K562 (cell line): Measurements from ENCODE around the gene MAPKAPK2. TPM values are rescaled to one million over a fixed set of nuclear protein-coding genes. Genes with fewer than 3 reads are reported as not detected.

ENCODE experiments used
- ATAC-seq: fragments of 200-7000 bp; cut with Tn5 transposase; 3 replicates; pipeline ENCODE4 v1.9.1; 2020; ENCODE audit warnings: moderate library complexity
- BruUV-seq: library from RNA; stranded (reverse); fragments of 400-500 nt; replicated peaks from 2 replicates; lab custom pipeline; 2021; lab: Mats Ljungman, UMichigan
- CTCF ChIA-PET: fragments of 300-600 bp; formaldehyde crosslinking; extraction: SDS; loops from one replicate; lab custom pipeline; 2021; ENCODE audit warnings: low intra/inter-chr PET ratio; lab: Yijun Ruan, JAX
- POLR2A ChIA-PET: fragments of 300-600, 350-650 bp; sonication (Branson Sonifier 250); formaldehyde crosslinking; extraction: SDS; loops from one replicate; lab custom pipeline; 2021; ENCODE audit warnings: antibody characterized with exemption, inconsistent platforms; lab: Yijun Ruan, JAX
- DNase-seq, 4 experiments: peaks; one replicate each; pipeline versions ENCODE4 v3.0.0 to v3.0.0-alpha.2; 2011 to 2018; ENCODE audit warnings: low spot score in 3 of 4, mixed read lengths in 3 of 4; ENCODE audit errors: extremely low read depth in 1 of 4
- FAIRE-seq: peaks from 2 replicates; lab custom pipeline; 2011; peaks lifted over from hg19 to GRCh38; lab: Jason Lieb, UNC
- H2AFZ ChIP-seq: 2 replicates; pipeline ENCODE4 v1.6.0; 2011; ENCODE audit warnings: low read depth, low read length, control low read depth, inconsistent platforms
- H3K27ac ChIP-seq: fragments of 200-600 bp; 3 replicates; pipeline ENCODE4 v1.8.0; 2011; ENCODE audit warnings: low read depth, mild to moderate bottlenecking, control low read depth, inconsistent platforms, low read length, moderate library complexity, mixed read lengths; ENCODE audit errors: extremely low read depth
- H3K27me3 ChIP-seq, 2 experiments: fragments of 300-600 bp in 1 of 2; 2 replicates in 1 of 2; 3 replicates in 1 of 2; pipeline versions ENCODE4 v1.6.0 to v1.8.0; 2011; ENCODE audit warnings: inconsistent platforms in 2 of 2, low read length in 2 of 2, mild to moderate bottlenecking in 1 of 2, mixed read lengths in 1 of 2, moderate library complexity in 1 of 2; ENCODE audit not compliant: control insufficient read depth in 2 of 2, insufficient read depth in 2 of 2
- H3K36me3 ChIP-seq: fragments of 300-600 bp; 3 replicates; pipeline ENCODE4 v1.8.0; 2011; ENCODE audit warnings: mild to moderate bottlenecking, low read length, inconsistent platforms; ENCODE audit not compliant: control insufficient read depth, insufficient read depth
- H3K4me1 ChIP-seq, 2 experiments: fragments of 200-600 bp in 1 of 2; replicated peaks in 1 of 2; 2 replicates in 1 of 2; 3 replicates in 1 of 2; pipeline versions ENCODE4 v1.5.1 to v1.8.0; 2011; ENCODE audit warnings: inconsistent platforms in 2 of 2, low read length in 2 of 2, mild to moderate bottlenecking in 1 of 2, mixed read lengths in 1 of 2, moderate library complexity in 1 of 2; ENCODE audit not compliant: control insufficient read depth in 2 of 2, insufficient read depth in 2 of 2
- H3K4me2 ChIP-seq: 2 replicates; pipeline ENCODE4 v1.6.1; 2011; ENCODE audit warnings: low read length, control low read depth, inconsistent platforms, mixed read lengths; ENCODE audit not compliant: insufficient read depth
- H3K4me3 ChIP-seq: fragments of 200-600 bp; sonication (generic), shearing (Covaris generic); 2 replicates; pipeline ENCODE4 v1.5.1; 2016; ENCODE audit warnings: control low read depth, inconsistent platforms
- H3K79me2 ChIP-seq: fragments of 200-600 bp; 3 replicates; pipeline ENCODE4 v1.8.0; 2011; ENCODE audit warnings: low read length, inconsistent platforms; ENCODE audit not compliant: control insufficient read depth, insufficient read depth
- H3K9ac ChIP-seq, 2 experiments: 2 replicates each; pipeline versions ENCODE4 v1.6.0 to v1.6.1; 2011; ENCODE audit warnings: low read depth in 2 of 2, low read length in 2 of 2, control low read depth in 1 of 2, inconsistent platforms in 1 of 2, mild to moderate bottlenecking in 1 of 2, mixed read lengths in 1 of 2; ENCODE audit not compliant: insufficient read depth in 1 of 2
- H3K9me1 ChIP-seq: one replicate; pipeline ENCODE4 v1.6.0; 2011; ENCODE audit warnings: inconsistent platforms, mild to moderate bottlenecking, low read length, moderate library complexity; ENCODE audit not compliant: control insufficient read depth, insufficient read depth
- H3K9me3 ChIP-seq: replicated peaks from 2 replicates; pipeline ENCODE4 v1.5.1; 2011; ENCODE audit warnings: low read depth, low read length, inconsistent platforms; ENCODE audit not compliant: control insufficient read depth, insufficient read depth
- H4K20me1 ChIP-seq: replicated peaks from 2 replicates; pipeline ENCODE4 v1.6.1; 2011; ENCODE audit warnings: low read length, inconsistent platforms, mixed read lengths; ENCODE audit not compliant: control insufficient read depth, insufficient read depth
- BRD9 ChIP-seq: fragments of 450-650 bp; IDR thresholded peaks from 2 replicates; pipeline ENCODE4 v1.6.1; 2018; ENCODE audit warnings: low read depth; ENCODE audit not compliant: partially characterized antibody
- CHCHD3 ChIP-seq: fragments of 250-450 bp; sonication (Bioruptor Pico); IDR thresholded peaks from 2 replicates; pipeline ENCODE4 v2.1.2; 2022; ENCODE audit warnings: mild to moderate bottlenecking
- CLOCK ChIP-seq: fragments of 250-450 bp; sonication (Bioruptor Pico); IDR thresholded peaks from 2 replicates; pipeline ENCODE4 v1.4.0; 2020; ENCODE audit warnings: mild to moderate bottlenecking, moderate library complexity, borderline replicate concordance
- ELF1 ChIP-seq: fragments of 200-800 bp; sonication (Bioruptor generic); IDR thresholded peaks from 2 replicates; pipeline ENCODE4 v1.6.1; 2016; ENCODE audit warnings: missing genetic modification characterization, missing compliant biosample characterization
- FOXA1 ChIP-seq: fragments of 450-650 bp; IDR thresholded peaks from 2 replicates; pipeline ENCODE4 v1.6.1; 2016; ENCODE audit warnings: mild to moderate bottlenecking, borderline replicate concordance
- HNRNPLL ChIP-seq: fragments of 200-400 bp; formaldehyde crosslinking; IDR thresholded peaks from 2 replicates; pipeline ENCODE4 v1.6.1; 2017; ENCODE audit warnings: low read length, low read depth, mild to moderate bottlenecking; ENCODE audit not compliant: poor library complexity, severe bottlenecking
- MAFG ChIP-seq: fragments of 450-650 bp; conservative IDR thresholded peaks from 2 replicates; pipeline ENCODE4 v1.6.1; 2016; ENCODE audit warnings: missing genetic modification characterization, missing compliant biosample characterization
- PKNOX1 ChIP-seq: fragments of 450-650 bp; IDR thresholded peaks from 2 replicates; pipeline ENCODE4 v1.6.1; 2016
- PTTG1 ChIP-seq: fragments of 450-650 bp; IDR thresholded peaks from 2 replicates; pipeline ENCODE4 v1.6.1; 2016; ENCODE audit warnings: low read depth, mild to moderate bottlenecking, missing genetic modification characterization, missing compliant biosample characterization
- ZEB2 ChIP-seq: fragments of 450-650 bp; IDR thresholded peaks from 2 replicates; pipeline ENCODE4 v1.6.1; 2016
- ZNF3 ChIP-seq: fragments of 250-450 bp; sonication (Bioruptor Pico); IDR thresholded peaks from 2 replicates; pipeline ENCODE4 v1.5.0; 2021; ENCODE audit warnings: mild to moderate bottlenecking, moderate library complexity
- ZNF583 ChIP-seq: fragments of 250-450 bp; sonication (Bioruptor Pico); IDR thresholded peaks from 2 replicates; pipeline ENCODE4 v1.4.0; 2020
- ZSCAN32 ChIP-seq: fragments of 450-650 bp; formaldehyde crosslinking; IDR thresholded peaks from 2 replicates; pipeline ENCODE4 v1.4.0; 2020; ENCODE audit warnings: mild to moderate bottlenecking, moderate library complexity
- WGBS: fragments of 100-300 bp; shearing (Covaris generic); methylation state at CpG from one replicate; pipeline ENCODE4 v1.1.6; 2016; ENCODE audit warnings: low coverage, mixed read lengths; ENCODE audit not compliant: insufficient coverage; ENCODE audit errors: missing lambda C conversion rate; 5-methylcytosine and 5-hydroxymethylcytosine counted together
- in situ Hi-C: fragments of 300-500 bp; cut with MboI; formaldehyde crosslinking; loops from 4 replicates; pipeline ENCODE4 v1.15.0; 2018; ENCODE audit warnings: inconsistent platforms, mixed read lengths
- intact Hi-C: fragments of 100-400 bp; cut with micrococcal nuclease; formaldehyde crosslinking; loops from 2 replicates; pipeline ENCODE4 v1.14.2; 2022
- polyA plus RNA-seq, 8 experiments: library from polyadenylated mRNA; depleted of rRNA in 4 of 8; stranded (reverse) in 5 of 8; unstranded in 3 of 8; fragments of >200 nt; fragmentation: Nextera tagmentation in 2 of 8; fragmentation: Illumina TruSeq in 1 of 8; extraction: Ambion mirVana in 2 of 8; extraction: Trizol in 1 of 8; gene quantifications; 2 replicates each; pipeline versions ENCODE4 v1.2.1 to v1.2.3, GENCODE V29; 2011 to 2014; ENCODE audit warnings: inconsistent platforms in 1 of 8, missing spikeins in 1 of 8
- total RNA-seq, 7 experiments: library from RNA; depleted of rRNA in 6 of 7; stranded (reverse); fragments of >200 nt in 6 of 7; fragmentation: Illumina TruSeq in 2 of 7; extraction: Trizol in 2 of 7; gene quantifications; 2 replicates each; pipeline versions ENCODE4 v1.2.1 to v1.2.3, GENCODE V29; 2011 to 2021; ENCODE audit warnings: low replicate concordance in 1 of 7
- TF ChIP-seq, protein P1 (sequence below): fragments of 450-650 bp; IDR thresholded peaks from 2 replicates; pipeline ENCODE4 v1.6.1; 2016; ENCODE audit warnings: mild to moderate bottlenecking

Gene MAPKAPK2
- total and polyA plus RNA-seq, 9 of the 15 experiments (the other 6 are each of a cell fraction or from before 2014, with no cell fraction given): 0.63 to 94.2 (median 52.1) TPM

DNA sequence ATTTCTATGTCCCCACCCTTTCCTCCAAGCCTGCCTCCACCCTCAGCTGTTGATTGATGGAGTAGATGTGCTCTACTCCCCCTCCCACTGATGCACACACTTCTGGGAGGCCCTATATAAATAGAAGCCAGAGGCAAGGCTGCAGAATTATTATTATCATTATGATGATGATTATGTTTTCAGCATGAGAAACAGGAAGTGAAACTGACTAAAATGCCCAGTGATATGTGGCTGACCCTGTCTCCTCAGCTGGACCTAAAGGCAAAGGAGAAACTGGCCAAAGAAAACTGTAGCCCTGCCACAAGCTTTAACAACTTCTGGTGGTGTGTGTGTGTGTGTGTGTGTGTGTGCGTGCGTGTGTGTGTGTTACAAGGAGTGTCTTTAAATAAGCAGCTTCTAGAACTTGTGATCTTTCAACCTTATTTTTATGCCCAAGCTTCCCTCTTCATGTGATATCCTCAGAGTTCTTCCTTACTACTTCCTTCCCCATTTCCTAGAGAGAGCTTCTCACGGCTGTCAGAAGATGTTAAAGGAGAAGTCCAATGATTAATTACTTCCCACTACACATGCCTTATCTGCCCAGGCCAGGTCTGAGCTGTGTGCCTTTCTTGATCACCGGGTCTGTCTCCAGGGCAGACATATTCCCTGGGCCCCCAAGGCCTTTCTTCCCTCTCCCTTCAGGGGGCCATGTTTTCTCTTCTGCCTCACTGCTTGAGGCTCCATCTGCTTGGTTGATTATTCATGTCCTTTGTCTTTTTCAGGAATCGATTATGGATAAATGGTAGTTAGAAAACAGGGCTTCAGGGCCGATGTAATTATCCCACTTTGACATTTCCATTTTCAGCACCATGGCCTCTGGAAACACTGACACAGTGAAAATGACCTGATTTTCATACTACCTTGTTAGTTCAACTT lies 11.6 kb upstream of the MAPKAPK2 start:
- no TSS peak for BruUV-seq
- TF ChIP-seq, protein P1, sequence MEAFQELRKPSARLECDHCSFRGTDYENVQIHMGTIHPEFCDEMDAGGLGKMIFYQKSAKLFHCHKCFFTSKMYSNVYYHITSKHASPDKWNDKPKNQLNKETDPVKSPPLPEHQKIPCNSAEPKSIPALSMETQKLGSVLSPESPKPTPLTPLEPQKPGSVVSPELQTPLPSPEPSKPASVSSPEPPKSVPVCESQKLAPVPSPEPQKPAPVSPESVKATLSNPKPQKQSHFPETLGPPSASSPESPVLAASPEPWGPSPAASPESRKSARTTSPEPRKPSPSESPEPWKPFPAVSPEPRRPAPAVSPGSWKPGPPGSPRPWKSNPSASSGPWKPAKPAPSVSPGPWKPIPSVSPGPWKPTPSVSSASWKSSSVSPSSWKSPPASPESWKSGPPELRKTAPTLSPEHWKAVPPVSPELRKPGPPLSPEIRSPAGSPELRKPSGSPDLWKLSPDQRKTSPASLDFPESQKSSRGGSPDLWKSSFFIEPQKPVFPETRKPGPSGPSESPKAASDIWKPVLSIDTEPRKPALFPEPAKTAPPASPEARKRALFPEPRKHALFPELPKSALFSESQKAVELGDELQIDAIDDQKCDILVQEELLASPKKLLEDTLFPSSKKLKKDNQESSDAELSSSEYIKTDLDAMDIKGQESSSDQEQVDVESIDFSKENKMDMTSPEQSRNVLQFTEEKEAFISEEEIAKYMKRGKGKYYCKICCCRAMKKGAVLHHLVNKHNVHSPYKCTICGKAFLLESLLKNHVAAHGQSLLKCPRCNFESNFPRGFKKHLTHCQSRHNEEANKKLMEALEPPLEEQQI: peak; percentile 94
- TF ChIP-seq MAFG (tag): 0 out of 2 replicates have a peak, but pooled peaks have one; percentile 8
- TF ChIP-seq HNRNPLL: no peak
- TF ChIP-seq ZNF3 (CRISPR knock-in tag): no peak
- no peak for TF ChIP-seq CLOCK (CRISPR knock-in tag)
- peak; percentile 98 for TF ChIP-seq PKNOX1
- TF ChIP-seq BRD9: peak; percentile 93
- peak; percentile 72 for TF ChIP-seq ELF1 (tag)
- peak; percentile 88 for TF ChIP-seq ZEB2
- no peak for TF ChIP-seq CHCHD3 (CRISPR knock-in tag)
- 0 out of 2 replicates have a peak, but pooled peaks have one; percentile 36 for TF ChIP-seq ZSCAN32
- TF ChIP-seq FOXA1: no peak
- TF ChIP-seq ZNF583 (CRISPR knock-in tag): peak; percentile 90
- TF ChIP-seq PTTG1 (tag): no peak

More for the DNA sequence above, 11.6 kb upstream of the MAPKAPK2 start:
- peaks cover 50 to 75% of the 10 kb centered on the region in 2 experiments for H3K4me1 ChIP-seq
- peak overlapping the region; percentile 80 for H3K27ac ChIP-seq
- peak overlapping the region in 1 of 2 experiments; percentile 66; a peak in 2 of 4 replicates for H3K9ac ChIP-seq
- no peaks in the 10 kb centered on the region for H3K9me1 ChIP-seq
- ATAC-seq (peak; percentile 90), FAIRE-seq (peak; percentile 94), DNase-seq (peak; percentile 87 to 97 (median 91))
- H3K9me3 ChIP-seq: no peaks in the 10 kb centered on the region
- intact Hi-C loops: loop anchor here (1.0 to 5.0 kb wide), 2 partner anchors 11 to 34 kb away; partner anchors contain the start of gene MAPKAPK2
- H2AFZ ChIP-seq: peak overlapping the region; percentile 66
- under 1% methylated on average over 6 of the region's 6 CpGs for WGBS
- ChIA-PET CTCF (no interaction called here), POLR2A (interaction anchor here (0.8 to 3.7 kb wide), 14 partner anchors 9 to 347 kb away, joined by 3 to 40 read pairs (median 4); partner anchors contain the start of gene EIF2D)
- no peaks in the 10 kb centered on the region for H4K20me1 ChIP-seq
- in situ Hi-C loops: no loop called here
- H3K4me3 ChIP-seq: no peak overlapping the region
- no peaks in the 10 kb centered on the region for H3K27me3 ChIP-seq
- no peaks in the 10 kb centered on the region for H3K79me2 ChIP-seq
- H3K4me2 ChIP-seq: peak overlapping the region; percentile 79
- no peaks in the 10 kb centered on the region for H3K36me3 ChIP-seq
